Middle frontal gyrus (tissue), 1 donor: Measurements from ENCODE around the gene SPPL2B.
"Not testable (repeated sequence)": the region's sequence is repeated elsewhere in the genome, so short reads cannot be mapped to it uniquely, and the experiment has no call there.

Source experiments
- DNase-seq: peaks from one replicate; pipeline ENCODE4 v3.0.0-alpha.2; 2015; ENCODE audit warnings: low spot score; ENCODE audit errors: extremely low spot score

The SPPL2B gene

DNA sequence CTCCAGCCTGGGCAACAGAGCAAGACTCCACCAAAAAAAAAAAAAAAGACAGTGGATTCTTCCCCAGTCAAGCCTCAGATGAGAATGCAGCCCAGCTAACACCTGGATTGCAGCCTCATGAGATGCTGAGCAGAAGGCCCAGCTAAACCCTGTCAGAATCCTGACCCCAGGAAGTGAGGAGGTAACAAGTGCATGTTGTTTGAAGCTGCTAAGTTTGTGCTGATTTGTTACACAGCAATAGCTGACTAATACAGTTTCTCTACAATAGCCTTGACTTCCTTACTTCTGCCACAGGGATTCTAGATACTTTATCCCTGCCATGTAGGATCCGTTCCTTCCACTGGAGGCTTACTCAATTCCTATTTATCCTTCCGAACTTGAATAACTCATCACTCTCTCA is 52.1 kb downstream of the SPPL2B start:
- no peak for DNase-seq

DNA sequence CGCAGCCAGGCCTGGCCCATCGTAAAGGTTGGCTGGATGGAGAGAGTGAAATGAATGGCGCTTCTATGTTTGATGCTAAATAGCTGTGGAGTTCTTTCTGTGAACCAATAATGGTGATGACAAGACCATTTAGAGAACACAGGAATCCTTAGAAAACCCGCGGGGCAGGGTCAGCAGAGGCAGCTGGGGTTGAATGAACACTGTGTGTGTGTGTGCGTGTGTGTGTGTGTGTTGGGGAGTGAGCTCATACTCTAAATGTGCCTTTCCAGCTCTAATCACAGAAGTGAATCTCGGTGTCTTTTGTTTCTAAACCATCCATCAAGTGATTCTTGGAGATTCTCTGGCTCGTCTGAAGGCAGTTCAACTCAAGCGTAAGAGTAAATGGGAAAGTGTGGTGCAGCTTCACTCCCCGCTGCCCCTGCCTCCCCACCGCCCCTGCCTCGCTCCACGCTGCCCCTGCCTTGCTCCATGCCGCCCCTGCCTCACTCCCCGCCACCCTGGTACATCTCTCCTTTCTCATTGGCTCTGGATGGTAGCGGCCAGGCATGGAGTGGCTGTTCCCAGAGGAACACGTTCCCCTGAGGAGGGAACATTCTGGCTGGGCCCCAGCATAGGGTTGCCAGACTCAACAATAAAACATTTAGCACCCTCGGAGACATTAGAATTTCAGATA is 52.8 kb downstream of the SPPL2B start:
- DNase-seq = peak; percentile 82

DNA sequence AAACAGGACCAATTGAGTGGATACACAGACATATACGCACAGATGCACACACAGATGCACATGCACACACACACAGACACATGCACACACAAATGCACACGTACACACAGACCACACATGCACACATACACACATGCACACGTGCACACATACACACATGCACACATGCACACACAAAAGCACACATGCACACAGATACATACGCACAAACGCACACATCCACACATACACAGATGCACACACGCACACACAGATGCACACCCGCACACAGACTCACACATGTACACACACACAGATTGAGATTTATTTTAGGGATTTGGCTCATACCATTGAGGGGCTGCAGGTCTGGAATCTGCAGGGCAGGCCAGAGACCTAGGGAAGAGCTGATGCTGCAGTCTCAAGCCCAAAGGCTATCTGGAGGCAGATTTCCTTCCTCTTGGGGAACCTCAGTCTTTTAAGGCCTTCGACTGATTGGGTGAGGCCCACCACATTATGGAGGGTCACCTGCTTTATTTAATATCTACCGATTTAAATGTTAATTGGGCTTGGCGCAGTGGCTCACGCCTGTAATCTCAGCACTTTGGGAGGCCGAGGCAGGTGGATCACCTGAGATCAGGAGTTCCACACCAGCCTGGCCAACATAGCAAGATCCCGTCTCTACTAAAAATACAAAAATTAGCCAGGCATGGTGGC is 54.2 kb downstream of the SPPL2B start:
- DNase-seq = no peak

DNA sequence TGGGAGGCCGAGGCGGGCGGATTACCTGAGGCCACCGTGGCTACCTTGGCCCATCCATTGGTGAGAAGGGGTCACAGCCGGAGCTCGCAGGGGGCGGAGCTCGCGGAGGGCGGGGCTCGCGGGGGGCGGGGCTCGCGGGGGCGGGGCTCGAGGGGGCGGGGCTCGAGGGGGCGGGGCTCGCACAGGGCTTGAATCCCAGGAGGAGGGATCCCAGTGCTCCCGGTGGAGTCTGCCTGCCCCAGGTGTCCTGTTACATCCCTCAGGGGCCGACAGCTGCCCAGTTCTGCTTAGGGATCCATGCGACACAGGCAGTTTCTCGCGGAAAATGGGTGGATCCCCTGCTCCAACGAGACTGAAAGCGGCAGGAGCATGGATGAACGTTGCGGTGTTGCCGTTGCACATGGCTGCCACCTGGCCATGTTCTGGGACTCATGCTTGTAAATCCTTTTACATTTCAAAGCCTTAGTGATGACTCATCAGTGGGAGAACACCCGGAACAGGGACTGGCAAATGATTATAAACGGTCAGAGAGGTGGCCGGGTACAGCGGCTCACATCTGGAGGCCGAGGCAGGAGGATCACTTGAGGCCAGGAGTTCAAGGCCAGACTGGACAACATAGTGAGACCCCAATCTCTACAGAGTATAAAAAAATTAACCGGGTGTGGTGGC is 56.7 kb downstream of the SPPL2B start:
- no peak for DNase-seq

DNA sequence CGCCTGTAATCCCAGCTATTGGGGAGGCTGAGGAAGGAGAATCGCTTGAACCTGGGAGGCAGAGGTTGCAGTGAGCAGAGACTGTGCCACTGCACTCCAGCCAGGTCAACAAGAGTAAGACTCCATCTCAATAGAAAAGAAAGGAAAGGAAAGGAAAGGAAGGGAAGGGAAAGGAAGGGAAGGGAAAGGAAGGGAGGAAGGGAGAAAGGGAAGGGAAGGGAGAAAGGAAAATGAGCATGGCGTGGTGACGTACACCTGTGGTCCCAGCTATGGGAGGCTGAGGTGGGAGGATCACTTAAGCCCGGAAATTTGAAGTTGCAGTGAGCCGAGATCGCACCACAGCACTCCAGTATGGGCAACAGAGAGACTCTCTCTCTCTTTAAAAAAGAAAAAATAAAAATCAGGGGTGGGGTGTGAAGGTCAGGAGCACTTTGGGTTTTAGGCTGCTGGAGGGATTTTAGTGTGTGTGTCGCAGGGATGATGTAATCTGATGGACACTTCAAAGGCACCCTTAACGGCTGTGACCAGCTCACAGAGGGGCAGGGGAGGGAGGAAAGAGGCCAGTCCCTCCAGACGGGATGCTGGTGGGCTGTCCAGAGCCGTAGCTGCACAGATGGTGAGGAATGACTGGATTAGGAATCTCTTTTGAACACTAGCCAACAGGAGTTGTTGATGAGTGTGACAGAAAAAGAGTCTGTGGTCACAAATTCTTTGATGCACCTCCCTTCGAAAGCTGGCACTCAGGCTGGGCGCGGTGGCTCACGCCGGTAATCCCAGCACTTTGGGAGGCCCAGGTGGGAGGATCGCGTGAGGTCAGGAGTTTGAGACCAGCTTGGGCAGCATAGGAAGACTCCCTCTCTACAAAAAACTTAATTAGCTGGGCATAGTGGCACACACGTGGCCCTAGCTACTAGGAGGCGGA is 59.1 kb downstream of the SPPL2B start:
- no peak for DNase-seq

DNA sequence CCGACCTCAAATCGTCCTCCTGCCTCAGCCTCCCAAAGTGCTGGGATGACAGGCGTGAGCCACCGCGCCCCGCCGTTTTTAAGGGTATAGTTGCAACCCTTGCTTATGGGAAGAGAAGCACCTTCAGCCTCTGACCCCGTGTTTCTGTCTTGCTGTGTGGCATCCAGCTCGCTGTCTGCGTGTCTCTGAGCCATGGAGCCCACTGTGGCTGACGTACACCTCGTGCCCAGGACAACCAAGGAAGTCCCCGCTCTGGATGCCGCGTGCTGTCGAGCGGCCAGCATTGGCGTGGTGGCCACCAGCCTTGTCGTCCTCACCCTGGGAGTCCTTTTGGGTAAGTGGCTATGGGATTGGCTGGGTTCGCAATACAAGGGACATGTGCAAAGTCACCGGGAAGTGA is 61.1 kb downstream of the SPPL2B start:
- no peak for DNase-seq

DNA sequence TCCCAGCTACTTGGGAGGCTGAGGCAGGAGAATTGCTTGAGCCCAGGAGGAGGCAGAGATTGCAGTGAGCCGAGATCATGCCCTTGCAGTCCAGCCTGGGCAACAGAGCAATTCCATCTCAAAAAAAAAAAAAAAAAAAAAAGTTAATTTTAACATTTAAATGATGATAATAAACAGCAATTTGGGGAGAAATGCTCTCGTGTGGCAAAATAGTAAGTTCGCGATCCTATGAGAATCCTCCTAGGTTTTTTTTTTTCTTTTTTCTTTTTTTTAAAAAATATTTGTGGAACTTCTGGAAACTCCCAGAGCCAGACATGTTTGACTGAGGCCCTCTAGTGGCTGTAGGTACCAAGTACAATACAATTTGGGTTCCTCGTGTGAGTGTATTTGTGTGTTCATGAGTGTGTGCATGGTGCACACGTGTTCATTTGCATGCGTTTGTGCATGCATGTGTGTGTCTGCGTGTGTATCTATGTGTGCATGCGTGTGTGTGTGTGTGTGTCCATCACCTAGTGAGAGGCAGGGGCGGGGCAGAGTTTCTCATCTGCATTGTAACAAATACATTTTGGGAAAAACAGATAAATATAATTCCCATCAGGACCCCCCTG is 62.7 kb downstream of the SPPL2B start:
- peak; percentile 51 for DNase-seq

DNA sequence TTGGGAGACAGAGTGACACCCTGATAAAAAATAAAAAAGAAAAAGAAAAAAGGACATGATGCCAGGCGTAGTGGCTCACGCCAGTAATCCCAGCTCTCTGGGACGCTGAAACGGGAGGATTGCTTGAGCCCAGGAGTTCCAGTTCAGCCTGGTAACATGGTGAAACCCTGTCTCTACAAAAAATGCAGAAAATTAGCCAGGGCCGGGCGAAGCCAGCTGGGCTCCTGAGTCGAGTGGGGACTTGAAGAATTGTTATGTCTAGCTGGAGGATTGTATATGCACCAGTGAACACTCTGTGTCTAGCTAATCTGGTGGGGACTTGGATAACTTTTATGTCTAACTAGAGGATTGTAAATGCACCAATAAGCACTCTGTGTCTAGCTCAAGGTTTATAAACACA is 63.9 kb downstream of the SPPL2B start:
- DNase-seq = no peak

DNA sequence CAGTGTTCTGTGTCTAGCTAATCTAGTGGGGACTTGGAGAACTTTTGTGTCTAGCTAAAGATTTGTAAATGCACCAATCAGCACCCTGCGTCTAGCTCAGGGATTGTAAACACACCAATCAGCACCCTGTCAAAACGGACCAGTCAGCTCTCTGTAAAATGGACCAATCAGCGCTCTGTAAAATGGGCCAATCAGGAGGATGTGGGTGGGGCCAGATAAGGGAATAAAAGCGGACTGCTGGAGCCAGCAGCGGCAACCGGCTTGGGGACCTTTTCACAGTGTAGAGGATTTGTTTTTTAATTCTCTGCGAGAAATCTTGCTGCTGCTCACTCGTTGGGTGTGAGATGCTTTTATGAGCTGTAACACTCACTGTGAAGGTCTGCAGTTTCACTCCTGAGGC is 64.4 kb downstream of the SPPL2B start:
- DNase-seq = not testable (repeated sequence)

DNA sequence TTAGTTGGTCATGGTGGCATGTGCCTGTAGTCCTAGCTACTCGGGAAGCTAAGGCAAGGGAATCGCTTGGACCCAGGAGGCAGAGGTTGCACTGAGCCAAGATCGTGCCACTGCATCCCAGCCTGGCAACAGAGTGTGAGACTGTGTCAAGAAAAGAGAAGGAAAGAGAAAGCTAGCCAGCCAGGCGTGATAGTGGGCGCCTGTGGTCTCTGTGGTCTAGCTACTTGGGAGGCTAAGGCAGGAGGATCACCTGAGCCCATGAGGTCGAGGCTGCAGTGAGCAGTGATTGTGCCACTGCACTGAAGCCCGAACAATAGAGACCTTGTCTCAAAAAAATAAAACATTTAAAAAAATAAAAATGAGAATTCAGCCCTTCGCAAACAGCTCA is 65.6 kb downstream of the SPPL2B start:
- DNase-seq = no peak

DNA sequence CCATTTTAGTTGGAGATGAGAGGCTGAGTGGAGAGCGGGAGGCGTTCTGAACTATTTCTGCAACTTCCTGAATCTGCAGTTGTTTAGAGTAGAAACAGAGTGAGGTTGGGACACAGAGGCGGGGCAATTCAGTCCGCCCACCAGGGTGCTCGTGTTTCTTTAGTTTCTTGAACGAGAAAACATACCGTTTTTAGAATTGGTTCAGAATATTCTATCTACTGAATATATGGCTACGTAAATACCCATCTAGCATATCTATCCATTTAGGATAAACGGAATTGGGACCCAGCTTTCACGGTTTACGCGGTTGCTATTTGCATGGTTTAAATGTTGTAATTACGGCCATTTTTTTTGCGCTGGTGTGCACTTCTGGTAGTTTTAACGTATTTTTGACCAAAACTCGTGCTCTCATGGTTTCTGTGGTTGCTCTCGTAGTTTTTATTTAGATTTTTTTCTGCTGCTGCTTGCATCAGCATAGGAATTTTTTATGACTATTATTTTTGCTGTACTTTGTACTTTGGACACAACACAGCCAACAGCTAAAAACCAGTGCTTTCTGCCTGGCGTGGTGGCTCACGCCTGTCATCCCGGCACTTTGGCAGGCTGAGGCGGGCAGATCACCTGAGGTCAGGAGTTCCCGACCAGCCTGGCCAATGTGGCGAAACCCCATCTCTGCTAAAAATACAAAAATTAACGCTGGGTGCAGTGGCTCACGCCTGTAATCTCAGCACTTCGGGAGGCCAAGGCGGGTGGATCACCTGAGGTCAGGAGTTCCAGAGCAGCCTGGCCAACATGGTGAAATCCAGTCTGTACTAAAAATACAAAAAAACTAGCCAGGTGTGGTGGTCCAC is 66.2 kb downstream of the SPPL2B start:
- no peak for DNase-seq

DNA sequence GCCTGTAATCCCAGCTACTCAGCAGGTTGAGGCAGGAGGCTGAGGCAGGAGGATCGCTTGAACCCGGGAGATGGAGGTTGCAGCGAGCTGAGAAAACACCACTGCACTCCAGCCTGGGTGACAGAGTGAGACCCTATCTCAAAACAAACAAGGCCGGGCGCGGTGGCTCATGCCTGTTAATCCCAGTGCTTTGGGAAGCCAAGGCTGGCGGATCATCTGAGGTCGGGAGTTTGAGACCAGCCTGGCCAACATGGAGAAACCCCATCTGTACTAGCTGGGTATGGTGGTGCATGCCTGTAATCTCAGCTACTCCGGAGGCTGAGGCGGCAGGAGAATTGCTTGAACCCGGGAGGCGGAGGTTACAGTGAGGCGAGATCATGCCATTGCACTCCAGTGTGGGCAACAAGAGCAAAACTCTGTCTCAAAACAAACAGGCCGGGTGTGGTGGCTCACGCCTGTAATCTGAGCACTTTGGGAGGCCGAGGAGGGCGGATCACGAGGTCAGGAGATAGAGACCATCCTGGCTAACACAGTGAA is 66.9 kb downstream of the SPPL2B start:
- not testable (repeated sequence) for DNase-seq

DNA sequence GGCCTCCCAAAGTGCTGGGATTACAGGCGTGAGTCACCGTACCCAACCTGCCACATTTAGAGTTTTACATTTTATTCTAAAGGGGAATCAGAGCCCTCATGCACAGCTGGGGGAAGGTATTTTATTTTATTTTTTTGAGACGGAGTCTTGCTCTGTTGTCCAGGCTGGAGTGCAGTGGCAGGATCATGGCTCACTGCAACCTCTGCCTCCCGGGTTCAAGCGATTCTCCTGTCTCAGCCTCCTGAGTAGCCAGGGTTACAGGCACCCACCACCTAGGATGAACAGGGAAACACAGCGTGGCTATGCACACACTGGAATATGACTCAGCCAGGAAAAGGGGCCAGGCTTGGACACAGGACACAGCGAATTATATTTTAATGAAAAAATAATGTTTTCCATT is 68.7 kb downstream of the SPPL2B start:
- DNase-seq = not testable (repeated sequence)

DNA sequence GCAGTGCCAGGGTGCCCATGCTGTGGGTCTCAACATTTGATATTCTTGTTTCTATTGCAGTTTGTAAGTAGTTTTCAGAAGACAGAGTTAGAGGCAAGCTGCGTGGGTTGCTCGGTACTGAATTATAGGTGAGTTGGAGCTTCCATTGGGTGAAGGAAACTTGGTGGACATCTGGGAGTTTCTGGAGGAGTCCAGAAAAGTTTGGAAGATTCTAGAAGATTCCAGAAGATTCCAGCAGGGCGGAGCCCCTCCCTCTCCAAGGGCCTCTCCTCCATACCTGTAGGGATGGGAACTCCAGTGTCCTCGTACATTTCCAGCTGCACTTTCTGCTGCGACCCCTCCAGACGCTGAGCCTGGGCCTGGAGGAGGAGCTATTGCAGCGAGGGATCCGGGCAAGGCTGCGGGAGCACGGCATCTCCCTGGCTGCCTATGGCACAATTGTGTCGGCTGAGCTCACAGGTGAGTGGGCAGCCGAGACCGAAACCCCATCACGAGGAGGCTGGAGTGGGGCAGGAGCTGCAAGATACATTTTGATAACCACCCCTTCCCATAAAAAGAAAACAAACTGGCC is 70.3 kb downstream of the SPPL2B start:
- DNase-seq = no peak

DNA sequence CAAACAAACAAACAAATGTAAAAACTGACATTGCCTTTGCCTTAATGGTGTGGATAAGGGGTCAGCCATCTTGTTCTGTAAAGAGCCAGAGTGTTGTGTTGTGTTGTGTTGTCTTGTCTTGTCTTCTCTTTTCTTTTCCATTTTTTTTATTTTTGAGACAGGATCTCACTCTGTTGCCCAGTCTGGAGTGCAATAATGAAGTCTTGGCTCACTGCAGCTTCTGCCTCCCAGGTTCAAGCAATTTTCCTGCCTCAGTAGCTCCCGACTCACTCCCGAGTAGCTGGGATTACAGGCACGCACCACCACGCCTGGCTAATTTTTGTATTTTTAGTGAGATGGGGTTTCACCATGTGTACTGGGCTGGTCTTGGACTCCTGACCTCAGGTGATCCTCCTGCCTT is 71.1 kb downstream of the SPPL2B start:
- no peak for DNase-seq
